GM10847 (cell line): ENCODE results near the gene APOF.

ENCODE experiments used
- POLR2A ChIP-seq: IDR thresholded peaks from 2 replicates; pipeline ENCODE4 v1.6.1; 2011; ENCODE audit not compliant: insufficient read length; ENCODE audit errors: extremely low read depth

APOF gene, protein sequence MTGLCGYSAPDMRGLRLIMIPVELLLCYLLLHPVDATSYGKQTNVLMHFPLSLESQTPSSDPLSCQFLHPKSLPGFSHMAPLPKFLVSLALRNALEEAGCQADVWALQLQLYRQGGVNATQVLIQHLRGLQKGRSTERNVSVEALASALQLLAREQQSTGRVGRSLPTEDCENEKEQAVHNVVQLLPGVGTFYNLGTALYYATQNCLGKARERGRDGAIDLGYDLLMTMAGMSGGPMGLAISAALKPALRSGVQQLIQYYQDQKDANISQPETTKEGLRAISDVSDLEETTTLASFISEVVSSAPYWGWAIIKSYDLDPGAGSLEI

DNA sequence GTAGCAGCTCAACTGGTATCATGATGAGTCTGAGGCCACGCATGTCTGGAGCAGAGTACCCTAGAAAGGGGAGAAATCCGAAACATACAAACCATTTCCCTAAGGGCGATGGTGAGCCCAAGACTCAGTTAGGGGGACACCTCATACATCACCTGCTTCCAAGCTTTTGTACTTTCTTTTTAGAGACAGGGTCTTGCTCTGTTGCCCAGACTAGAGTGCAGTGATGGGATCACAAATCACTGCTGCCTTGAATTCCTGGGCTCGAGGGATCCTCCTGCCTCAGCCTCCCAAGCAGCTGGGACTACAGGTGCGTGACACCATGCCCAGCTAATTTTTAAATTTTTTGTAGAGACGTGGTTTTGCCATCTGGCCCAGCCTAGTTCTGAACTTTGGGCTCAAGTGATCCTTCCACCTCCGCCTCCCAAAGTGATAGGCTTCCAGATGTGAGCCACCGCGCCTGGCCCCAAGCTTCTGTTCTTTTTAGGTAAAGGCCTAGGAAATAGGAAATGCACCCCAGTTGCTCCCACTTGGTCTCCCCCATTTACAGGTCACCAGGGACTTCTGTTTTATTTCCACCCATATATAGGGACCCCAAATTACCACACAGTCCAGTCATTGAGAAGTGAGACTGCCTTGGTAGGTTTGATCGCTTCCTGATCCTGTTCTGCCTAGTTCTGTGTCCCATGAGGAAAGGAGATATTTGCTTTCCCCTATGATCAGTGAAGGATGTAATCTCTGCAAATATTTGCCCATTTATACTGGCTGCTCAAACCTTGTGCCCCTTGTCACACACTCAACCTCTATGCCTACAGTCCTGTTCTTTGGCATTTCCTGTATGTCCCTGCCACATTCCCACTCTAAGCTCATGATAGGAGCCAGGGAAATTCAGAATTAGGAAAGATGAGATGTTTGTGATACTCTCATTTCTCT lies at the start of gene APOF:
TSS of gene APOF (minus strand) at position 728 of the 930 bp plus-strand sequence. CDS start at position 616, 112 bp downstream.
- no peak for TF ChIP-seq POLR2A

DNA sequence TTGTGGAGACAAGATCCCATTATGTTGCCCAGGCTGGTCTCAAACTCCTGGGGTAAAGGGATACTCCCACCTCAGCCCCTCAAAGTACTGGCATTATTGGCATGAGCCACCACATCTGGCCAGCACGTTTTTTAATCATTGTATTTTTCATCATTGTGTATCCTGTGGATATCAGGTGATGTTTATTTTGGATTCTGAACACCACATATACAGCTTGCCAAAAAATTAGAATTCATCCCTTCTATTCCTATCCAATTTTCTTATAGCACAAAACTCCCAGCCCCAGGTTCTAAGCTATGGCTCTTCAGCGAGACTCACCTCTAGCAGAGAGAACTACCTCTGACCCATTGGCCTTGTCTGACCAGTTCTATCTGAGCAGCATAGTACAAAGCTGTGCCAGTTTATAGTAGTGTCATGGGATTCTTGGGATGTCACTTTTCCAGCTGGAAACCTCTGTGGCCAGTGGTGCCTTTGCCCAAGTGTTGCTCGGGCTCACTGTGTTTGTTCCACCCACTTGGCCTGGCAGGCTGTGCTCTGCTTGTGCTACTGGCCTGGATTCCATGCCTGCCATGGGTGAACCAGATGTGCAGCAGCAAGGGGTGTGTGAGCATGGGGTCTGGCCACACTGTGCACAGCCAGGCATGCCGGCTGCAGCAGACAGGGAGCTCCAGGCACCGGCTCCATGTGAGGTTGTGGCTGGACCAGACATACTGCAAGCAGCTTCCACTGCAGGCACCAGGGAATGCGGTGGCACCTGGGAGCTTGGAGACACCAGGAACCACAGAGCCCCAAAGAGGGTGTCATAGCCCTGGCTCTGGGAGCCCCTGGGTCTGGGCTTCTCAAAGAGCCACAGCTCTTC lies 49.4 kb upstream of the APOF start:
- TF ChIP-seq POLR2A: no peak

- TF ChIP-seq POLR2A: no peak
Observed at GRCh38 chr12:56410768-56411167, 48.1 kb upstream of the APOF start.

DNA sequence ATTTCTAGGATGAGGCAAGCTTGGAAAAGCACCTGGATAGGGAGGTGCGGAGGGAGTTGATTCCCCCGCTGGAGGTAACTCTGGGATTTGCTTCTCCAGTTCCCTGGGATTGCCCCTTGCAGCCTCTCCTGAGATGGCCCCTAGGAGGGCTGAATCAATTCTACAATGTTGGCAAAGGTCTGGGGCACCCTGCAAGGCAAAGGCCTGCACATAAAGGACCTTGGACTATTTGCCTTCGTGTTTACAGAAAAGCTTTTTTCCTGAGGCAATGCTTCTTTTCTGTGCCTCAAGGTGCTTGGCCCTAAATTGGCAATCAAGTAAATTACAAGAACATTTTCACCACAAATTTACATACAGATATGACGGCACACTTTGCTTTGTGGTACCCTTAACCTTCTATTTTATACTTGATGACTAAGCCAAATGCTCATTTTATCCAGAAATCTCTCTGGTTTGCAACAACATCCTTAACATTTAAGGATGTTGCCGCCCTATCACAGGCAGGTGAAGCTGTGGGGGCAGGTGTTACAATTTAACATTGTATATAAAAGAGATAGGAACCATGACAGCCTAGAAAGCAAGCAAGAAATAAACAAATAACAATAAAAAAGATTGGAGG lies 46.3 kb upstream of the APOF start:
- TF ChIP-seq POLR2A: no peak

DNA sequence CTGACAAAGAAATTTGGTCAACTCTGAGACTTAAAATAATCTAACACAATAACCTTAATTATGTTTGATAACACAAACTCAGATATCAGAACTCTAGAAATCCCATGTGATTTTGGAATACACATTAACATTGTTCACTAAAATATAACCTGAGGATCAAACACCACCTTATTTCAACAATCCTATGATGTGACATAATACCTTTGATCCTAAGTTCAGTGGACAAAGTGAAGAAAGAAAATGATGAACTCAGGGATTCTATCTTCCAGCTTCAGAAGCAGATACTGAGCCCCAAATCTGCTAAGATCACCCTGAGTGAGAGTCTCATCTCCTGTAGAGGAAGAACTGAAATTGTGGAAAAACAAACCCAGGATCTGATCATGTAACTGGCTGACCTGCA lies 35.7 kb upstream of the APOF start:
- no peak for TF ChIP-seq POLR2A

GRCh38 chr12:56392331-56392730 lies 29.7 kb upstream of the APOF start:
- no peak for TF ChIP-seq POLR2A

- no peak for TF ChIP-seq POLR2A
Observed at GRCh38 chr12:56391721-56392120, 29.1 kb upstream of the APOF start.

- no peak for TF ChIP-seq POLR2A
Observed at GRCh38 chr12:56389412-56389811, 26.8 kb upstream of the APOF start.

DNA sequence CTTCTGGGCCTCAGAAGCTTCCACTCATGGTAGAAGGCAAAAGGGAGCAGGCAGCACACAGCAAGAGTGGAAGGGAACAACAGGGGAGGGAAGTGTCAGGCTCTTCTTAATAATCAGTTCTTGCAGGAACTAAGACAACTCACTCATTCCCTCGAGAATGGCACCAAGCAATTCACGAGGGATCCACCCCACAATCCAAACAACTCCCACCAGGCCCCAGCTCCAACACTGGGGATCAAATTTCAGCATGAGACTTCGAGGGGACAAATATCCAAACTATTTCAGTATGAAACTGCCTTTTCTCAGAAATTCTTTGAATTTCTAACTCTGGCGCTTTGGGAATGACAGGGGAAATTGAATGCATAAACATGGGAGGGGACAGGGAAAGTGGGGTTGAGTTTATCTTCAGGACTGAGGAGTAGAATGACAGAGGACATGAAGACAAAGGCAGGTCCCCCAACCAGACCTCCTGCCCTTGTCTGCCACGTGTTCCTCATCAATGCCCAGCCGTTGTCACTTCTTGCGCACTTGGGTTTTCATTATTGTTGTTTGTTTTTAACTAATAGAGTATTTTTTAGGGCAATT lies 24.6 kb upstream of the APOF start:
- no peak for TF ChIP-seq POLR2A

- TF ChIP-seq POLR2A: no peak
Observed at GRCh38 chr12:56385873-56386272, 23.2 kb upstream of the APOF start.

DNA sequence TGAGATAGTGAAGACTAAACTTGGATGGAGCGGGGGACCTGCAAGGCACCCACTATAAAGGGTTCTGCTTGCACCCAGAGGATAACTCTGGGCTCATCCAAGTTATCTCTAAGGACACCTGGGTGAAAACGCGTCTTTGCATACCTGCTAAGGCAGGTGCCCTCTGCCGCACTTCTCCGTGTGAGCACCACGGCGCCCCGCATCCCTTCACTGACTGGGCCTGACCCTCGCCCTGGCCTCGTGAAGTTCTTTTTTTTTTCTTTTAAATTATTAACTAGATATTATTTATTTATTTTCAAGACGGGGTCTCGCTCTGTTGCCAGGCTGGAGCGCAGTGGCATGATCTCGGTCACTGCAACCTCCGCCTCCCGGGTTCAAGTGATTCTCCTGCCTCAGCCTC lies 20.0 kb upstream of the APOF start:
- no peak for TF ChIP-seq POLR2A

- TF ChIP-seq POLR2A: no peak
Observed at GRCh38 chr12:56377989-56378316, 15.3 kb upstream of the APOF start.

DNA sequence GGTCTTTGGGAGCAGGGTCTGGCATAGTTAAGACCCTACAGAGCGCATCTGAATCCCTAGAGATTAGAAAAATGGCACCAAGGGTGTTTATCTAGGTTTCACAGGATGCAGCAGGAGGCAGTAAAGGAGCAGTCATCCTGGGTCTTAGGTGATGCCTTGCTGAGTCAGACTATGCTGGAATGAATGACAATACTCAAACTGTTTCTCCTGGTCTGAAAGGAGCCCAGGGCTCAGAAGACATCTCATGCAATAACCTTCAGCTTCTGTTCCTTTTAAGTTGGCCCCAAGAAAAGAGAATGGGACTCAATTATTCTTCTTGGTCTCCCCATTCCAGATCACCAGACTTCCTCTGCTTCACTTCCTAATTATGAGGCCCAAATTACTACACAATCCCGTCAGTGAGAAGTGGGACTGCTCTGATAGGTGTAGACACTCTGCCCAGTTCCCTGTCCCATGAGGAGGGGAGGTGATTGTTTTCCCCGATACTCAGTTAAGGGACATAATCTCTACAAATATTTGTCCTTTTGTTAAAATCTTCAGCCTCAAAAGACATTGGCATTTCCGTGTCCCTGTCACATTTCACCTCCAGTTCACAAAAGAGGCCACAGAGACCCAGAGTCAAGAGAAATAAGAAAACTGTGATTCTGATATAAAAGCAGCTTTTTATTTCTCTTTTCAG lies 14.8 kb upstream of the APOF start:
- TF ChIP-seq POLR2A: no peak

DNA sequence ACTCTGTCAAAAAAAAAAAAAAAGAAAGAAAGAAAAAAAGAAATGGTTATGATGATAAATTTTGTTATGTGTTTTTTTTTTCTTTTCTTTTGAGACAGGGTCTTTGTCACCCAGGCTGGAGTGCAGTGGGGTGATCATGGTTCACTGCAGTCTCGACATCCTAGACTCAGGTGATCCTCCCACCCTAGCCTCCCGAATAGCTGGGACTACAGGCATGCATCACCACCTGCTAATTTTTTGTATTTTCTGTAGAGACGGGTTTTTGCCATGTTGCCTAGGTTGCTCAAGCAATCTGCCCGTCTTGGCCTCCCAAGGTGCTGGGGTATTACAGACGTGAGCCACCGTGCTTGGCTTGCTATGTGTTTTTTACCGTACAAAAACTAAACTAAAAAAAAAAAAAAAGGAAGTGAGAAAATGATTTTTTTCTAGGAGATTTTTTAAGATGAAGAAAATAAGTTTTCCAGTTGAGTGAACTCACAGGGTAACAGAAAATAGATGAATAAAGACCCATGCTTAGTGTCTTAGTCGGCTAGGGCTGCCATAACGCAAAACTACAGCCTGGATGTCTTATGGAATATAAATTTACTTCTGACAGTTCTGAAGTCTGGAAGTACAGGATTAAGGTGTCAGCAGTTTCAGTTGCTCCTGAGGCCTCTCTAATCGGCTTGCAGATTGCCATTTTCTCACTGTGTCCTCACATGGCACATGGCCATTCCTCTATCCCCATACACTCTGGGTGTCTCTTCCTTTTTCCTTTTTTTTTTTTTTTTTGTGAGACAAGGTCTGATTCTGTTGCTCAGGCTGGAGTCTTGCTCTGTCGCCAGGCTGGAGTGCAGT lies 13.2 kb upstream of the APOF start:
- no peak for TF ChIP-seq POLR2A
